AG04450 (cell line): ENCODE data around the gene CRACDL. TPM values are rescaled to one million over a fixed set of nuclear protein-coding genes. Genes with fewer than 3 reads are reported as not detected.

ENCODE experiments used
- CTCF ChIA-PET: fragments of 300-600, 350-600 bp; formaldehyde crosslinking; extraction: SDS; loops from one replicate; lab custom pipeline; 2022; ENCODE audit warnings: antibody characterized with exemption, inconsistent platforms; lab: Charles Lee
- POLR2A ChIA-PET: fragments of 350-600 bp; formaldehyde crosslinking; extraction: SDS; loops from one replicate; lab custom pipeline; 2021; ENCODE audit warnings: antibody characterized with exemption, inconsistent platforms; lab: Yijun Ruan, JAX
- DNase-seq: peaks from one replicate; pipeline ENCODE4 v3.0.0-alpha.2; 2011; ENCODE audit warnings: low read depth, low spot score
- H3K27ac ChIP-seq: one replicate; pipeline ENCODE4 v1.5.1; 2012; ENCODE audit warnings: low read depth, low read length, control low read depth
- H3K27me3 ChIP-seq: one replicate; pipeline ENCODE4 v1.6.0; 2012; ENCODE audit warnings: low read length; ENCODE audit not compliant: control insufficient read depth, insufficient read depth
- H3K4me3 ChIP-seq: 2 replicates; pipeline ENCODE4 v1.5.1; 2011; ENCODE audit warnings: mild to moderate bottlenecking, low read depth, low read length, control low read depth
- H3K9me3 ChIP-seq: 2 replicates; pipeline ENCODE4 v1.5.1; 2012; ENCODE audit warnings: low read length; ENCODE audit not compliant: control insufficient read depth, insufficient read depth
- polyA plus RNA-seq: library from polyadenylated mRNA; depleted of rRNA; stranded (reverse); fragments of >200 nt; gene quantifications from 2 replicates; pipeline ENCODE4 v1.2.3, GENCODE V29; 2011
- TF ChIP-seq, protein P1 (sequence below): IDR thresholded peaks from 2 replicates; pipeline ENCODE4 v1.5.1; 2011; ENCODE audit warnings: low read depth, low read length, control low read depth, inconsistent platforms

The CRACDL gene
- polyA plus RNA-seq, 1 experiment, result not detected

DNA sequence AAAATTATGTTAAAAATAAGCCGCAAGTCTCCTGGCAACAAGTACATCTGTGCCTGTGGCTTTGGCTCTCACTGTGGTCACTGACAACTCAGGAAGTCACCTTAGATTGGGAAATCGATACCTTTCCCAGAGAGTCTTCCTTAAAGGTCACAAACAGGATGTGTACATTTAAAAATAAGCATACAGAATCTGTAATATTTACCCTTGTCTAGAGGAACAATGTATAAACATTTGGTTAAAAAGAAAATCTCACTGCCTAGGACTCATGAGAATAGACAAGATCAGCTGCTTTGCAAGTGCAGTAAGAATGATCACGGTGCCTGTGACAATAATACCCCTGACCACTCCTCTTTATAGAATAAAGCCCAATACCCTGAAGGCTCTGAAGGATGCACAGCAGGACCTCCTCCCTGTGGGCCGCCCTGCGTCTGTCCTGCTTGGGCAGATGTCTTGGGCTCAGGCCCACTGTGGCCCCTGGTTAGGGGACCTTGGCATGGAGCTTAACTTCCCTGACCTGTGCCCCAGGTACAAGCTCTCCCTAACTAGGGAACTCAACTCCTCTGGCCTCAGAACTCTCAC is 107.1 kb downstream of the CRACDL start:
- CTCF ChIA-PET, result interaction anchor here (0.8 kb wide), 1 partner anchor 179 kb away, joined by 3 read pairs; no protein-coding TSS in a partner anchor
- no peak overlapping the region for H3K27ac ChIP-seq
- DNase-seq, result no peak
- no peak overlapping the region for H3K4me3 ChIP-seq
- TF ChIP-seq, protein P1, sequence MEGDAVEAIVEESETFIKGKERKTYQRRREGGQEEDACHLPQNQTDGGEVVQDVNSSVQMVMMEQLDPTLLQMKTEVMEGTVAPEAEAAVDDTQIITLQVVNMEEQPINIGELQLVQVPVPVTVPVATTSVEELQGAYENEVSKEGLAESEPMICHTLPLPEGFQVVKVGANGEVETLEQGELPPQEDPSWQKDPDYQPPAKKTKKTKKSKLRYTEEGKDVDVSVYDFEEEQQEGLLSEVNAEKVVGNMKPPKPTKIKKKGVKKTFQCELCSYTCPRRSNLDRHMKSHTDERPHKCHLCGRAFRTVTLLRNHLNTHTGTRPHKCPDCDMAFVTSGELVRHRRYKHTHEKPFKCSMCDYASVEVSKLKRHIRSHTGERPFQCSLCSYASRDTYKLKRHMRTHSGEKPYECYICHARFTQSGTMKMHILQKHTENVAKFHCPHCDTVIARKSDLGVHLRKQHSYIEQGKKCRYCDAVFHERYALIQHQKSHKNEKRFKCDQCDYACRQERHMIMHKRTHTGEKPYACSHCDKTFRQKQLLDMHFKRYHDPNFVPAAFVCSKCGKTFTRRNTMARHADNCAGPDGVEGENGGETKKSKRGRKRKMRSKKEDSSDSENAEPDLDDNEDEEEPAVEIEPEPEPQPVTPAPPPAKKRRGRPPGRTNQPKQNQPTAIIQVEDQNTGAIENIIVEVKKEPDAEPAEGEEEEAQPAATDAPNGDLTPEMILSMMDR, result no peak
- peaks cover 23% of the 10 kb centered on the region for H3K27me3 ChIP-seq
- POLR2A ChIA-PET, result no interaction called here
- no peaks in the 10 kb centered on the region for H3K9me3 ChIP-seq

DNA sequence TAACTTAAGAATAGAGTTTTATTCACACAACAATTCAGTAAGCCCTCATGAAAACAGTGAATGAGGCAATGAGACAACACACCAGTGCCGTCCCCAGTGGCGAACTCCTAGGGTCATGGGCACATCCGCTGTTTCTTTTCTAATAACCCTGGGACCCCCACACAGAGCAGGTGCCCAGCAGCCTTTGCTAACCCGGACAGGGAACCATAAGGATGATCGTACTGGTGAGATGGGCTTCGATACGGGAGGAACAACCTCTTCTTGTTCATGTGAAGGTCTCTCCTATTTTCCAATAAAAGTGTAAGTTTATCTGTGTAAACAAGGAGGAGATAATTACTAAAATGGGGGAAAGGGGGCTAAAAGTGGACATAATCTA is 107.7 kb downstream of the CRACDL start:
- CTCF ChIA-PET, result no interaction called here
- TF ChIP-seq, protein P1, result no peak
- Histone ChIP-seq H3K4me3 (no peak overlapping the region), H3K27ac (no peak overlapping the region), H3K27me3 (peaks cover 27% of the 10 kb centered on the region), H3K9me3 (no peaks in the 10 kb centered on the region)
- POLR2A ChIA-PET, result no interaction called here
- no peak for DNase-seq

DNA sequence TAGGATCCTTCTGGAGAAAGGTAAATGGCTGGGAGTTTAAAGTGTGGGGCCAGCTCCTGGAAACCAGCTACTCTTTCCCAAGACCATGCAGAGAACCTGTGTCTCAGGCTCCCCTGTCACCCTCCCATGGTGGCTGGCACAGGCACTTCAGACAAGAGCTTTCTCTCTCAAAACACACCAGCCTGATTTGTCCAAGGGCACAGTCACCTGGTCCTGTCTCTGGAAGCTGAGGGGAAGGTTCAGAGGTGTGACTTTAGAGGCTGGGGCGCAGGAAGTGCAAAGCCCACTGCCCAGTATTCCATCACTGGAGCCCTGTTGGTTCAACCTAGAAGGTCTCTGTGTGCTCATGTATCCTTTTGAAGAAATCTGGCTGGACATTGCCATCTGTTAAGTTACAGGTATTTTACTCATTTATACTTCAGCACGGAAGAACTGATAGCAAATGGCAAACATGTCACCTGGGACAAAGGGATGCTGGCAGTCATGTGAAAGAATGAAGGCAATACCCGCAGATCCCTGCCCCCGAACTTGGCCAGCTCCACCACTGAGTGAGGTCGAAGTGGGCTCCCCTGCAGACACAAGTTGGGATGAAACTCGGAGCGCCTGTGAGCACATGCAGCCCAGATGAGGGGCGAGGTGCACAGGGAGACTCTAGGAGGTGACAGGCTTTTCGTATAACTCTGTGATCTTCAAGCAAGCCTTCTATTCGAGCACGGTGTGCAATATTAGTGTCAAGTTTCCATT is 108.2 kb downstream of the CRACDL start:
- ChIA-PET POLR2A (no interaction called here), CTCF (no interaction called here)
- no peak overlapping the region for H3K4me3 ChIP-seq
- H3K27ac ChIP-seq, result no peak overlapping the region
- no peaks in the 10 kb centered on the region; the same call in 1 of the 2 replicates for H3K9me3 ChIP-seq
- H3K27me3 ChIP-seq, result peaks cover 31% of the 10 kb centered on the region
- TF ChIP-seq, protein P1, result no peak
- DNase-seq, result no peak

DNA sequence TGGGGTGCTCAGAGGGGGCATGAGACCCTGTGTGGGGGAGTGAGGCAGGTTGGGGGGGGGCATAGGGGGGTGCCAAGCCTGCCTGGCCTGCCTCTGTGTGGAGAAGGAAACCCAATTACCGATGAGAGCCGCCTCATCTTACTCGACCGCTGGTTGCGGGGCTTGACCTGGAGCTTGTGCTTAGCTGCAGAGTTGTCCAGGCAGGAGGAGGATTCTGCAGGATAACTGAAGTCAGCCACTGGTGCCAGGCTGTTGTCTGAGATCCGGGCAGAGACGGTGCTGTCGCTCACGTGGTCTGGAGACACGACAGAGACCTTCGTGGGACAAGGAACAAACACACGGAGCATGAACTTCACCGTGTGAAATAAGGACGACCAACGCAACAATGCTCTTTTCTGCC is 109.2 kb downstream of the CRACDL start:
- peaks cover 33% of the 10 kb centered on the region for H3K27me3 ChIP-seq
- peaks cover 2% of the 10 kb centered on the region; the same call in 1 of the 2 replicates for H3K9me3 ChIP-seq
- H3K27ac ChIP-seq, result no peak overlapping the region
- no peak for DNase-seq
- POLR2A ChIA-PET, result no interaction called here
- CTCF ChIA-PET, result no interaction called here
- no peak overlapping the region for H3K4me3 ChIP-seq
- TF ChIP-seq, protein P1, result no peak

DNA sequence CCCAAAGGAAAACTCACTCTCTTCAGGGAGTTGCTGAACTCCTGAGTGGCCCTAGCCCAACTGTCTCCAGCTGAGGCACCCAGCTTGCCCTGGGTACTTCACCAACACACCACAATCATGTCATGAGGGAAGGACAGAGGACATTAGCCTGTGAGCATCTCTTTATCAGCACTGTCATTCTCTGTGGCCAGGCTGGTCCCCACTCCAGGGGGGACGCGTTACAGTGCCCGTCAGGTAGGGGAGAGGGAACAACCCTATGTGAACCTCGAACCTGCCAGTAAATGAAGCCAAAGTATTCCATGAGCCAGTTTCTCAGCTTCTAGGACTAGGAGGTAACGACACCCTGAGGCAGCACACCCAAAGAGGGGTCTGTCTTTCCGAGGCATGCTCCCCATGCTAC is 110.2 kb downstream of the CRACDL start:
- Histone ChIP-seq H3K27ac (no peak overlapping the region), H3K4me3 (no peak overlapping the region), H3K27me3 (peaks cover 33% of the 10 kb centered on the region), H3K9me3 (peaks cover 7% of the 10 kb centered on the region; the same call in 1 of the 2 replicates)
- TF ChIP-seq, protein P1, result no peak
- POLR2A ChIA-PET, result no interaction called here
- DNase-seq, result no peak
- CTCF ChIA-PET, result no interaction called here
